SK-N-SH (cell line): ENCODE data around the gene TSC2.

Experiments
- EP300 ChIP-seq, 2 experiments: IDR thresholded peaks; 2 replicates each; pipeline versions ENCODE4 v1.4.0 to v1.6.1; 2012; ENCODE audit warnings: borderline replicate concordance in 1 of 2, low read depth in 1 of 2, low read length in 1 of 2
- EZH2phosphoT487 ChIP-seq: fragments of 200-600 bp; sonication (generic); IDR thresholded peaks from 2 replicates; pipeline ENCODE4 v1.6.1; 2017; ENCODE audit warnings: low read depth, mixed run types, mild to moderate bottlenecking, antibody characterized with exemption, moderate library complexity, borderline replicate concordance
- FOSL2 ChIP-seq: IDR thresholded peaks from 2 replicates; pipeline ENCODE4 v1.4.0; 2012; ENCODE audit warnings: low read depth, mild to moderate bottlenecking, moderate library complexity, borderline replicate concordance
- GATA2 ChIP-seq: sonication (generic); formaldehyde crosslinking; IDR thresholded peaks from 2 replicates; pipeline ENCODE4 v1.5.0; 2020; ENCODE audit warnings: mild to moderate bottlenecking, missing genetic modification reagents
- RAD21 ChIP-seq: IDR thresholded peaks from 2 replicates; pipeline ENCODE4 v1.6.1; 2012; ENCODE audit warnings: mild to moderate bottlenecking, low read length
- SIN3A ChIP-seq: IDR thresholded peaks from 2 replicates; pipeline ENCODE4 v1.6.1; 2012; ENCODE audit warnings: low read depth, mild to moderate bottlenecking, low read length, moderate library complexity, borderline replicate concordance
- TF ChIP-seq, protein P1 (sequence below): fragments of 200-600 bp; sonication (generic); IDR thresholded peaks from 2 replicates; pipeline ENCODE4 v1.6.1; 2017; ENCODE audit warnings: antibody characterized with exemption, mild to moderate bottlenecking, moderate library complexity
- TF ChIP-seq, protein P2 (sequence below): fragments of 150-350 bp; IDR thresholded peaks from 2 replicates; pipeline ENCODE4 v1.6.1; 2017; ENCODE audit warnings: antibody characterized with exemption, low read length, low read depth, borderline replicate concordance
- TF ChIP-seq, protein P3 (sequence below): IDR thresholded peaks from 2 replicates; pipeline ENCODE4; 2012

DNA sequence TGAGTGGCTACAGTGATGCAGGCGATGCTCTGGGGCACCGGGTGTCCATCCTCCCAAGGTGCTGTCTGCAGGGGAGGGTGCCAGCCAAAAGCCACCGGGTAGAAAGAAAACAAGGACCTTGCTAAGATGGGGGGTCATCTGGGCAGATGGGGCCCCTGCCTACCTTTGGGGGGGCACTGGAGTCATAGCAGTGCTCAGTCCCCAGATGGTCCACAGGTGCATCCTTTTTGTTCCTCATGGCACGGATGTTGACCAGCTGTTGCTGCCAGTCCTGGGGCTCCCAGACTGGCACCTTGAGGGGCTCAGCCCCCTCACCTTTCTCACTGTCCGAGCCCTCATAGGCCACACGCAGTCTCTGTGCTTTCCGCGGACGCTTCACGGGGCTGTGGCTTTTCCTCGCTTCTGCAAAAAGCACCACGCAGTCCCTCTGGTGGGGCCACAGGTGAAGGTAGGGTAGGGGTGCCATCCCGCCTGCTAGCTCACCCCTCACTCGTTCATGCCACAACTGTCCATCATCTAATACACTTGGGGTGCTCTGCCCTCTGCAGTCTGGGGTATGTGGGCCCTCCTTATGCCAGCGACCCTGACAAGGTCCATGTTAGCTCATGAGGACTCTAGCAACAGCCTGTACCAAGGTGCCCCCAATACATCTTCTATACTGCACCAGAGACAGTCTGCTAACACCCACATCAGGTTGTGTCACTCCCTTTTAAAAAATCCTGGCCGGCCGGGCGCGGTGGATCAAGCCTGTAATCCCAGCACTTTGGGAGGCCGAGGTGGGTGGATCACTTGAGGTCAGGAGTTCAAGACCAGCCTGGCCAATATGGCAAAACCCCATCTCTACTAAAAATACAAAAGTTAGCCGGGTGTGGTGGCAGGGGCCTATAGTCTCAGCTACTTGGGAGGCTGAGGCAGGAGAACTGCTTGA is 1.6 kb upstream of the TSC2 start:
- no peak for TF ChIP-seq RAD21
- TF ChIP-seq, protein P1, sequence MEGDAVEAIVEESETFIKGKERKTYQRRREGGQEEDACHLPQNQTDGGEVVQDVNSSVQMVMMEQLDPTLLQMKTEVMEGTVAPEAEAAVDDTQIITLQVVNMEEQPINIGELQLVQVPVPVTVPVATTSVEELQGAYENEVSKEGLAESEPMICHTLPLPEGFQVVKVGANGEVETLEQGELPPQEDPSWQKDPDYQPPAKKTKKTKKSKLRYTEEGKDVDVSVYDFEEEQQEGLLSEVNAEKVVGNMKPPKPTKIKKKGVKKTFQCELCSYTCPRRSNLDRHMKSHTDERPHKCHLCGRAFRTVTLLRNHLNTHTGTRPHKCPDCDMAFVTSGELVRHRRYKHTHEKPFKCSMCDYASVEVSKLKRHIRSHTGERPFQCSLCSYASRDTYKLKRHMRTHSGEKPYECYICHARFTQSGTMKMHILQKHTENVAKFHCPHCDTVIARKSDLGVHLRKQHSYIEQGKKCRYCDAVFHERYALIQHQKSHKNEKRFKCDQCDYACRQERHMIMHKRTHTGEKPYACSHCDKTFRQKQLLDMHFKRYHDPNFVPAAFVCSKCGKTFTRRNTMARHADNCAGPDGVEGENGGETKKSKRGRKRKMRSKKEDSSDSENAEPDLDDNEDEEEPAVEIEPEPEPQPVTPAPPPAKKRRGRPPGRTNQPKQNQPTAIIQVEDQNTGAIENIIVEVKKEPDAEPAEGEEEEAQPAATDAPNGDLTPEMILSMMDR, result no peak
- TF ChIP-seq, protein P2, sequence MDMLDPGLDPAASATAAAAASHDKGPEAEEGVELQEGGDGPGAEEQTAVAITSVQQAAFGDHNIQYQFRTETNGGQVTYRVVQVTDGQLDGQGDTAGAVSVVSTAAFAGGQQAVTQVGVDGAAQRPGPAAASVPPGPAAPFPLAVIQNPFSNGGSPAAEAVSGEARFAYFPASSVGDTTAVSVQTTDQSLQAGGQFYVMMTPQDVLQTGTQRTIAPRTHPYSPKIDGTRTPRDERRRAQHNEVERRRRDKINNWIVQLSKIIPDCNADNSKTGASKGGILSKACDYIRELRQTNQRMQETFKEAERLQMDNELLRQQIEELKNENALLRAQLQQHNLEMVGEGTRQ, result no peak
- TF ChIP-seq GATA2 (CRISPR knock-in tag), result no peak
- TF ChIP-seq FOSL2, result no peak
- TF ChIP-seq, protein P3, sequence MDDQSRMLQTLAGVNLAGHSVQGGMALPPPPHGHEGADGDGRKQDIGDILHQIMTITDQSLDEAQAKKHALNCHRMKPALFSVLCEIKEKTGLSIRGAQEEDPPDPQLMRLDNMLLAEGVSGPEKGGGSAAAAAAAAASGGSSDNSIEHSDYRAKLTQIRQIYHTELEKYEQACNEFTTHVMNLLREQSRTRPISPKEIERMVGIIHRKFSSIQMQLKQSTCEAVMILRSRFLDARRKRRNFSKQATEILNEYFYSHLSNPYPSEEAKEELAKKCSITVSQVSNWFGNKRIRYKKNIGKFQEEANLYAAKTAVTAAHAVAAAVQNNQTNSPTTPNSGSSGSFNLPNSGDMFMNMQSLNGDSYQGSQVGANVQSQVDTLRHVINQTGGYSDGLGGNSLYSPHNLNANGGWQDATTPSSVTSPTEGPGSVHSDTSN, result no peak
- TF ChIP-seq EZH2phosphoT487, result no peak
- no peak for TF ChIP-seq SIN3A
- no peak for TF ChIP-seq EP300 (IDR thresholded peaks at IDR 0.05; ENCODE audit: borderline replicate concordance in 1 of 2, low read depth in 1 of 2, low read length in 1 of 2)
